Measurements from ENCODE around the gene ASCL1.

- TF ChIP-seq CTCF (IDR thresholded peaks at IDR 0.05) = no peak
- TF ChIP-seq POLR2A (IDR thresholded peaks at IDR 0.05) = no peak
Measured at GRCh38 chr12:102910792-102911191, 46.7 kb upstream of the ASCL1 start.
